ENCODE data around the gene PCDHB4. TPM values are rescaled to one million over a fixed set of nuclear protein-coding genes. Genes with fewer than 3 reads are reported as not detected.

The PCDHB4 gene
- total and polyA plus RNA-seq, 2 of the 8 experiments (the other 6 are each of a cell fraction or from before 2014, with no cell fraction given): 1.3 to 1.5 TPM

GRCh38 chr5:141119250-141119649, 2.4 kb upstream of the PCDHB4 start:
- DNase-seq (ENCODE audit: low read depth in 1 of 2, low spot score in 2 of 2) (no peak), FAIRE-seq (no peak)
- H2BK20ac ChIP-seq (ENCODE audit: low read length): no peak overlapping the region
- no peak overlapping the region for H3K23ac ChIP-seq (ENCODE audit: insufficient read length)
- H3K4ac ChIP-seq (replicated peaks; ENCODE audit: insufficient read length, low read depth, low read length): no peak overlapping the region
- H2AK5ac ChIP-seq (ENCODE audit: low read depth, low read length): no peak overlapping the region
- no peaks in the 10 kb centered on the region for H3K79me1 ChIP-seq (ENCODE audit: low read depth, low read length)
- H3K4me1 ChIP-seq (replicated peaks in 1 of 4; ENCODE audit: control insufficient read depth in 3 of 4, insufficient read depth in 4 of 4, low read length in 3 of 4): no peaks in the 10 kb centered on the region
- no peak overlapping the region for H4K91ac ChIP-seq (replicated peaks; ENCODE audit: insufficient read length, low read length)
- no peak overlapping the region for H3K9ac ChIP-seq (replicated peaks in 1 of 4; ENCODE audit: extremely low read depth in 1 of 4, low read depth in 3 of 4, low read length in 3 of 4)
- POLR2A ChIA-PET (ENCODE audit: partially characterized antibody): interaction anchor here (0.6 to 2.7 kb wide), 2 partner anchors 25 to 132 kb away, joined by 3 to 7 read pairs; partner anchors contain the start of gene PCDHB2
- no peak overlapping the region for H3K4me3 ChIP-seq (ENCODE audit: extremely low read depth in 1 of 4, insufficient read depth in 2 of 4, low read depth in 3 of 4, low read length in 4 of 4)
- no peaks in the 10 kb centered on the region for H3K27me3 ChIP-seq (replicated peaks in 1 of 4; ENCODE audit: control insufficient read depth in 3 of 4, extremely low read depth in 1 of 4, insufficient read depth in 3 of 4, low read length in 3 of 4)
- no peak overlapping the region for H3K4me2 ChIP-seq (ENCODE audit: insufficient read depth in 1 of 2, low read depth in 2 of 2, low read length in 2 of 2)
- H2BK15ac ChIP-seq (ENCODE audit: low read length): no peak overlapping the region
- TF ChIP-seq ATF2 (IDR thresholded peaks at IDR 0.05; ENCODE audit: low read length) (no peak), SP2 (IDR thresholded peaks at IDR 0.05; ENCODE audit: low read length) (no peak), RAD21 (IDR thresholded peaks at IDR 0.05 in 1 of 2, conservative IDR thresholded peaks at IDR 0.05 in 1 of 2; ENCODE audit: low read depth in 2 of 2, low read length in 2 of 2) (no peak), TEAD4 (IDR thresholded peaks at IDR 0.05; ENCODE audit: low read depth, low read length) (no peak), RBBP5 (IDR thresholded peaks at IDR 0.05; ENCODE audit: borderline replicate concordance, low read depth, low read length) (no peak), SIX5 (IDR thresholded peaks at IDR 0.05; ENCODE audit: low read depth, low read length) (no peak), NANOG (IDR thresholded peaks at IDR 0.05; ENCODE audit: insufficient read depth, low read depth, low read length, poor library complexity, severe bottlenecking) (no peak), MAX (IDR thresholded peaks at IDR 0.05) (no peak), SP1 (IDR thresholded peaks at IDR 0.05; ENCODE audit: low read depth, low read length) (no peak), EZH2 (IDR thresholded peaks at IDR 0.05; ENCODE audit: low read depth, low read length, severe bottlenecking) (no peak)
- H3K14ac ChIP-seq (ENCODE audit: insufficient read length): no peak overlapping the region
- H4K8ac ChIP-seq (ENCODE audit: extremely low read depth, insufficient read depth, low read length): no peak overlapping the region
- H2AFZ ChIP-seq (ENCODE audit: low read length): no peak overlapping the region
- no peak overlapping the region for H2BK120ac ChIP-seq (replicated peaks; ENCODE audit: low read depth, low read length)
- no peak overlapping the region for H3K18ac ChIP-seq (ENCODE audit: extremely low read depth, low read length)
- no peak overlapping the region for H3K56ac ChIP-seq (replicated peaks; ENCODE audit: insufficient read length, low read depth, low read length)
- H3K23me2 ChIP-seq (ENCODE audit: low read depth, low read length): no peaks in the 10 kb centered on the region
- no peak overlapping the region for H3K27ac ChIP-seq (ENCODE audit: low read depth, low read length)
- 85% methylated on average over 2 of the region's 2 CpGs; no CpG with 5 or more reads in 1 of the 2 experiments for WGBS, 2 experiments (ENCODE audit: extremely low coverage in 1 of 2, insufficient coverage in 1 of 2, insufficient read length in 1 of 2, insufficient replicate concordance in 2 of 2, low coverage in 1 of 2, low lambda C conversion rate in 2 of 2, missing lambda C conversion rate in 1 of 2)
- CTCF ChIA-PET (ENCODE audit: partially characterized antibody): interaction anchor here (0.6 to 1.6 kb wide), 5 partner anchors 9 to 68 kb away, joined by 3 to 5 read pairs (median 3); partner anchors contain the start of genes PCDHB2 and PCDHB9
- H3K9me3 ChIP-seq (ENCODE audit: insufficient read depth in 2 of 2, low read depth in 1 of 2, low read length in 1 of 2): peaks cover 0 to 2% of the 10 kb centered on the region in 2 experiments; a peak in 1 of 4 replicates
- H3K79me2 ChIP-seq (ENCODE audit: control insufficient read depth in 1 of 2, insufficient read depth in 2 of 2, low read length in 2 of 2): no peaks in the 10 kb centered on the region
- H4K20me1 ChIP-seq (replicated peaks in 1 of 2; ENCODE audit: control insufficient read depth in 1 of 2, insufficient read depth in 2 of 2, low read length in 2 of 2): no peaks in the 10 kb centered on the region
- H2BK12ac ChIP-seq (ENCODE audit: low read depth, low read length): no peak overlapping the region
- H2BK5ac ChIP-seq (ENCODE audit: low read depth, low read length): no peak overlapping the region
- no peaks in the 10 kb centered on the region for H3K36me3 ChIP-seq (ENCODE audit: control insufficient read depth in 2 of 4, insufficient read depth in 4 of 4, low read length in 3 of 4)
- H4K5ac ChIP-seq (ENCODE audit: insufficient read length, low read depth, low read length): no peak overlapping the region

All from H1 (cell line).